Measurements from ENCODE around the gene SFI1.
A peak's percentile ranks its signal among the peaks of the same experiment; 100 is the strongest.
"Not testable (repeated sequence)": the region's sequence is repeated elsewhere in the genome, so short reads cannot be mapped to it uniquely, and the experiment has no call there.

The SFI1 gene

GRCh38 chr22:31588970-31589675 is 92.8 kb downstream of the SFI1 start:
- DNase-seq, result no peak

GRCh38 chr22:31590161-31590560 is 93.8 kb downstream of the SFI1 start:
- not testable (repeated sequence) for DNase-seq

DNA sequence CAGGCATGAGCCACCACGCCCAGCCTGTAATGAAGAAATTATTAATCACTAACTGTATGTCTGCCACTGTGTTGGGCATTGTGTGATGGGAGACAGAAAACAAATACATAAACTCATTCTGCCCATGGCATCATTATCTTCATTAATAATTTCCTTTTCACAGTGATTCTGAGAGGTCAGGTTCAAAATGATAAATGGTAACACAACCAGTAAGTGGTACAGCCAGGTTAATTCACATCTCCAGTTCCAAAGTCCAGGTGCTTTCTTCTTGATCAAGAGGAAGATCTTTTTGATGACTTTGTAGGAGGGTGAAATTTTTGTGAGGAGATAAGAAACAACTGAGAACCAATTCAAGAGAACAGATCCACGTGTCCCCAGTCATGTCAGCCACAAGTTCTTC is 98.9 kb downstream of the SFI1 start:
- DNase-seq, result no peak

DNA sequence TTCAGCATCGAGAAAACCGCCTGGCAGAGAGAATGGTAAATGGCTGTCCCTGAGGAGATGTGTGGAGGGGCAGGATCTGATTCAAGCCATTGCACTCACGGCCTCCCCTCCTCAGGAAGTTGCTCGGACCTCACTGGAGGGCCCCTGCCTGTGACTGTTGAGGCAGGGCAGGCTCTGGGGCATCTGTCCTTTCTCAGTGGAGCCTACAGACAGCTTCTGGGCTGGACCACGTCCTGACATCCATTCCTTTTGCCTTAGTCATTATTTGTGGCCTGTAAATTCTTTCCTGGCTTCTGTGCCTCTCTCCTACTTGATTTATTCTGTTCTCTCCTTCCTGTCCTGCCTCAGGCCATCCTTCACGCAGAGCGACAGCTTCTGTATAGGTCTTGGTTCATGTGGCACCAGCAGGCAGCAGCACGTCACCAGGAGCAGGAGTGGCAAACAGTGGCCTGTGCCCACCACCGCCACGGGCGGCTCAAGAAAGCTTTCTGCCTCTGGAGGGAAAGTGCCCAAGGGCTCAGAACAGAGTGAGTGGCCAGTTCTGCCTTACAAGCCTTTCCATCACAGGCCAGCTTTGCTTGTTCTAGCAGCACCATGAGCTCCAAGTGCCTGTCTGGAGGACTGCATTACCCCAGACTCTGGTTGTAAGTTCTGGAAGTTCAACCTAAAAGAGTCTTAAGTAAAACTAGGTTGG is 106.1 kb downstream of the SFI1 start:
- DNase-seq, result no peak

- DNase-seq, result no peak
These were observed 106.8 kb downstream of the SFI1 start for GRCh38 chr22:31603081-31603525.

- no peak for DNase-seq
These were observed 107.2 kb downstream of the SFI1 start for GRCh38 chr22:31603574-31603973.

DNA sequence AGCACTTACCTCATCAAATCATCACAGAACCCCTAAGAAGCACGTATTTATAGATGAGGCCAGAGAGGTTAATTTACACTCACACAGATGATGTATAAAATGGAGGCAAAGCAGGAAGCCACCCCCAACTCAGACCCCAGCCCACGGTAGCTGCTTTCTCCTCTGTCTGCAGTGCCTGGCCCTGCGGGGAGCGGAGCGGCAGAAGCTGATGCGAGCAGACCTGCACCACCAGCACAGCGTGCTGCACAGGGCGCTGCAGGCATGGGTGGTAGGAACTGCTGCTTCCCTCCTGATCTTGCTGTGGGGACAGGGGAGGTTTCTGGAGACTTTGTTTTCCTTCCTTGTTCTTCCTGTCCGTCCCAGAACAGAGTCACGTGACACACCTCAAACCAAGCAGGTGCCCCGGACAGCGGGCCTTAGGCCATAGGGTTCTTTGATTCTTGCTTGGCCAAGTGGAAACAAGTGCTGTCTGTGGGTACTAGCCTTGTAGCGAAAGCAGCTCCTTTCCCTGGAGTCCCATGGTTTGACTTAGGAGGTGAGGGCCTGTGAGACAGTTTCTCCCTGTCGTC is 107.9 kb downstream of the SFI1 start:
- DNase-seq, result no peak

DNA sequence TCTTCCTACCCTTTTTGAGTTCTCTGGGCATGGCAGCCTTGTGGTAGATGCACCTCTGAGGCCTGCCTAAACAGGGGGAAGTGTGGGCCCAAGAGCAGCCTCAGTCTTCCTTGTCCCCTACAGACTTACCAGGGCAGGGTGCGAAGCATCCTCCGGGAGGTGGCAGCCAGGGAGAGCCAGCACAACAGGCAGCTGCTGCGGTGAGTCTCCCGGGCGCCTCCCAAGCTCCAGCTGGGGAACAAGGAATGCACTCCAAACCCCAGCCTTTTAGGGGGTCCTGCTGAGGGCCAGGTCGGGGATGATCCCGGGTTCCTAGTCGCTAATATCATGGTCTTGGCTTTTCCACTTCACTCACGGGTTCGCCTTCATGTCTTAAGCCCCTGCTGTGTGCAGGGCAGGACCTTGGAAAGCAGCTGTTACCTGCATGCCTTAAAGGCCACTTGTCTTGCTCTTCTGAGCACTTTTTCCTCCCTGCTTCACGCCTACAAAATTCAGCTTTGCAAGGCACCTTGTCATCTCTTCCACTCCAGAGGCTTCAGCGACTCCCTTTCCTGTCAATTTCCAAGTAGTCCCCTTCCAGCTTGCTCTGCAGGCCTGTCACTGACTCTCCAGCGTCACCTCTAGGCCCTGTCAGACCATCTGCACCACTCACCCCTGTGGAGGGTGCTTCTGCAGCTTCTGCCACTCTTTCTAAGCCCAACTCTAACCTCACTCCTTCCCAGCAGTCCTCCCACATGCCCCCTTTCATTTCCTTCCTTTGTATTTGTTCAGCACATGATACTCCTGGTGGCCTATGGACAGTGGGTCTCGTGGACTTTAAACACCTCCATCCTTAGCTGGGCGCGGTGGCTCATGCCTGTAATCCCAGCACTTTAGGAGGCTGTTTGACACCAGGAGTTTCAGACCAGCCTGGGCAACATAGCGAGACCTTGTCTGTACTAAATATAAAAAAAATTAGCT is 108.7 kb downstream of the SFI1 start:
- no peak for DNase-seq

GRCh38 chr22:31605851-31606585 is 109.7 kb downstream of the SFI1 start:
- no peak for DNase-seq

- DNase-seq, result no peak
These were observed 111.4 kb downstream of the SFI1 start for GRCh38 chr22:31607696-31608095.

- no peak for DNase-seq
These were observed 113.4 kb downstream of the SFI1 start for GRCh38 chr22:31609716-31610115.

- no peak for DNase-seq
These were observed 114.3 kb downstream of the SFI1 start for GRCh38 chr22:31610611-31611010.

GRCh38 chr22:31611061-31611760 is 114.9 kb downstream of the SFI1 start:
- DNase-seq, result no peak

- no peak for DNase-seq
These were observed 116.6 kb downstream of the SFI1 start for GRCh38 chr22:31612891-31613285.

- DNase-seq, result no peak
These were observed 117.1 kb downstream of the SFI1 start for GRCh38 chr22:31613286-31613903.

DNA sequence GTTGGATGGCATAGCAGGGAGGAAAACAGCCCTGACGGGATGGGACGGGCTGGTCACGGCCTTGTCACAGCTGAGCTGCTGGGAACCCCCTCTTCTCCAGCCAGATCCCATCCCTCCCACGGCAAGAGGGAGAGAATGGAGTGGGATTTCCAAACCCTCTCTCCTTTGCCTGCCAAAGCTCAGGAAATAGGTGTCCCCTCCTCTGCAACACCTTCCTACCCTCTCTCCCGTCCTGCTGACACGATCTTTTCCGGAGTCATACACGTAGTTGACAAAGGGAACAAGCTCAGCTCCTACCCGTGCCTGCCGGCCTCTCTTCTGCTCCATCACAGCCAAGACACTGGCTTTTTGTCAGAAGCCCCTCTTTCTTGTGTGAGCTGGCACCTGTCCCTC is 117.6 kb downstream of the SFI1 start:
- no peak for DNase-seq

DNA sequence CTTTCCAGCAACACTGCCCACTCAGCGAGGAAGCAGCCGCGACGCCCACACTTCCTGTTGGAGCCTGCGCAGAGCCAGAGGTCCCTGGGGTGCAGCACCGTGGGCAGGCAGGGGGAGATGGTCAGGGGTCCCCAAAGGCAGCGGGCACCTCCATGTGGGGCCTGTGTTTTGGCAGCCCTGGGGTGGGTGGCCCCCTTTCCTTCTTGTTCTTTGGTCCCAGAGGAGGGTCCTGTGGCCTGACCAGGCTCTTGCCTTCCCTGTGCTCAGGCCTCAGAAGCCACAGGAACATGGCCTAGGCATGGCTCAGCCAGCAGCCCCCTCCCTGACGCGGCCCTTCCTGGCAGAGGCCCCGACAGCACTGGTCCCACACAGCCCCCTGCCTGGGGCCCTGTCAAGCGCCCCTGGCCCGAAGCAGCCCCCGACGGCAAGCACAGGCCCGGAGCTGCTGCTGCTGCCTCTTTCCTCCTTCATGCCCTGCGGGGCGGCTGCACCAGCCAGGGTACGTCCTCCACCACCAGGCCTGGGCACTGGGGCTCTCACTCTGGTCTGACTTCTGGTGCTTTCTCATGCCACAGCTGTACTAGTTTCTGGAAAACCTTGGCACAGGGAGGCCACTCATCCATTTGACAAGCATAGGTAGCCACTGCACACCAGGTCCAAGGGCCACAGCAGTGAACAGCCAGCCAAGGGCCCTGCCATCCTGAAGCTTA is 118.6 kb downstream of the SFI1 start:
- DNase-seq, result no peak

DNA sequence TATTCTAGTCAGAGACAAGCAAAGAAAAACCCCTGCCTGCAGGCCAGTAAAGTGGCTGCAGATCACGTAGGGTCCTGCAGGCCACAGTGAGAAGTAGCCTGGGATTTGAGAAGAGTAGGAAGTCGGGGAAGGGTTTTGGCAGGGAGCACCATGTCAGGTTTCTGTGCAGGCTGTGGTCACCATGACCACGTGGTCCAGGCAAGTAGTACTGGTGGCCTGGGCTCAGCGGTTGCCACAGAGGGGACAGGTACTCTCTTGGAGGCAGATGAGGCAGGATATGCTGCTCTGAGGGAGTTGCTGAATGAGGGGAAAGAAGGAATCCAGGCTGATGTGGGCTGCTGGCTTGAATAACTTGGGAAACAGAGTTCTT is 119.1 kb downstream of the SFI1 start:
- DNase-seq, result no peak

DNA sequence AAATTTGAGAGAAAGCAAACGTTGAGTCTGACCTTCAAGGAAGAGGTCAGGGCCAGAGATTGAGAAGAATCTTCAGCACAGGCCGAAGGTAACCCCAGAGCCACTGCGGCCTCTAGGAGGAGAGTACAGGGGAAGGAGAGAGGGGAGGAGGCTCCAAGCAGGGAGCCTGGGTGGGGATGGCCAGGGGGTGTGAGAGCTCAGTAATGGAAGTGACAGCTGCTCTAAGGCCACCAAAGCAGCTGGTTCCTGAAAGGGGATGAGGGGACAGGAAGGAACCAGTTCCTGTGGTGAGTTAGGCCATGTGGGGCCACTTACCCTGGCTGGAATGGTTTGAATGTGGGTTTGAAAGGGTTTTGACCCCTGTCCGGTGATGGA is 119.6 kb downstream of the SFI1 start:
- DNase-seq, result peak; percentile 57

DNA sequence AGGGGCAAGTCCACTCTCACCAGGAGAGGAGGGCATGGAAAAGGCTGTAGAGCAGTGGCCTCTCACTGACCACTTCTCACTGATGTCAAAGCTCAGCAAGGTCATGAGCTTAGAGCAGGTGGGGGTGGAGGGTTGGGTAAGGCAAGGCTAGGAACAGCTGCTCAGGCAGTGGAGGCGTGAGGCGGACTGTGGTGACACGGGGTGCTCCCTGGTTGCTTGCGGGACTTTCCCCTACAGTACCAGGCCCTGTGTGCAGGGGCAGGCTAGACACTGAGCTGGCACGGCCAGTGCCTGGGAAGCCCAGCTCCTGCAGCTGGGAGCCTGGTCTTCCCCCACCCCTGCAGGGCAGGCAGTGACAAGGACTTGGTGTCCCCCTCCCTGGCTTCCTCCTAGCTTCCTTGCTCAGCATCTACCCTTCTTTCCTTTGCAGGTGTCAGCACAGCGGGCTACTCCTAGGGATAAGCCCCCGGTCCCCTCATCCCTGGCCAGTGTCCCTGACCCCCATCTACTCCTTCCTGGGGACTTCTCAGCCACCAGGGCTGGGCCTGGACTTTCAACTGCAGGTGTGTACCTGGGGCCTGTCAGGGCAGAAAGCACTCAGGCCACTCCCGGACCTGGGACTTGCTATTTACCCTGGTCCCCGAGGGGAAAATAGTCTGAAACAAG is 120.1 kb downstream of the SFI1 start:
- peak; percentile 45 for DNase-seq

Data from GF-D8 (cell line).